Nephron progenitor cell (in vitro differentiated cells): ENCODE results near the gene GLTPD2.
A peak's percentile ranks its signal among the peaks of the same experiment; 100 is the strongest.

Source experiments
- DNase-seq: peaks from one replicate; pipeline ENCODE4 v3.0.0; 2021
- H3K27ac Mint-ChIP-seq: 2 replicates; pipeline ENCODE4 v1.8.0; 2021; ENCODE audit warnings: mild to moderate bottlenecking, moderate library complexity, mixed read lengths
- H3K27me3 Mint-ChIP-seq: 2 replicates; pipeline ENCODE4 v1.8.0; 2021; ENCODE audit warnings: mild to moderate bottlenecking, low read depth, mixed read lengths; ENCODE audit not compliant: poor library complexity
- H3K36me3 Mint-ChIP-seq: 2 replicates; pipeline ENCODE4 v1.8.0; 2021; ENCODE audit warnings: low read depth, mixed read lengths
- H3K4me1 Mint-ChIP-seq: 2 replicates; pipeline ENCODE4 v1.8.0; 2021; ENCODE audit warnings: mixed read lengths
- H3K4me3 Mint-ChIP-seq: 2 replicates; pipeline ENCODE4 v1.8.0; 2021; ENCODE audit warnings: mild to moderate bottlenecking, moderate library complexity, mixed read lengths
- H3K9me3 Mint-ChIP-seq: 2 replicates; pipeline ENCODE4 v1.8.0; 2021; ENCODE audit warnings: mild to moderate bottlenecking, moderate library complexity, mixed read lengths
- TF ChIP-seq, protein P1 (sequence below): fragments of 200-600 bp; sonication (generic); IDR thresholded peaks from 2 replicates; pipeline ENCODE4 v1.5.0; 2021; ENCODE audit warnings: antibody characterized with exemption

Gene GLTPD2

DNA sequence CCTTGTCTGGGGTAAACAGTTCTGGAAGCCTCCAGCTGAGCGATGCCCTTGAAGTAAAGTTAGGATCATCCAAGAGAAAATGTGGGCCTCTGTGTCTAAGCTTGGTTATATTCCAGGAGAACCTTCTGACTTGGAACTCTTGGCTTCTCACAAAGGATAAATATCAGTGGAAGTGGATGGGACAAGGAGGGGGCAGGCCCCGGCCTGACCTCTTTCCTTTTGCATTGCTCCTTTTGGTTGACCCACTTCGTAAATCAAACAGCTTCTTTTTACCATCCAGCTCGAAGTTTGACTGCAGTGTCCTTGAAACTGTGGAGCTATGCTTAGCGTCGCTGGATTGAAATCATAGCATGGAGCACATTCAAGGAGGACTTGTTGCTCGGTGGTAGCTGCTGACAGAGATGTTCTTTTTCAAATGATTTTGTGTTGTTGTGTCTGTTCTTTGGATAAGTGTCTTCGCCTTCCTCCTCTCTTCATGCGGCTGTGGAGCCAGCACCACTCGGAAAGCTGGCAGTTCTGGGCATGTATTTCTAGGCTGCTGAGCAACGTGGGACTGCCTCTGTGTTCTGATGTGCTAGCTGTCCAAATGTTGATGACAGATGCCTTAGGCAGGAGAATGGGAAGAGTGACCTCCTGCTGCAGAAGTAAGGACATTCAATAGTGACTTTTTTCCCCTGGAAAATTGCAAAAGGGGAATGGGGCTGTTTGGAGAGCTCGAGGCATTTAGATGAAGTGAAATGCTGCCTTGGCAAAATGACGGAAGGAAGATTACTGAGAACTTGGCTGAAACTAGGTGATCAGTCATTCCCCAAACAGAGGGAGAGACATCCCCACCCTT, 48.9 kb downstream of the GLTPD2 start:
- peaks cover 10% of the 10 kb centered on the region for H3K36me3 Mint-ChIP-seq
- peak overlapping the region; percentile 74 for H3K27ac Mint-ChIP-seq
- peaks cover 66% of the 10 kb centered on the region for H3K4me1 Mint-ChIP-seq
- TF ChIP-seq, protein P1, sequence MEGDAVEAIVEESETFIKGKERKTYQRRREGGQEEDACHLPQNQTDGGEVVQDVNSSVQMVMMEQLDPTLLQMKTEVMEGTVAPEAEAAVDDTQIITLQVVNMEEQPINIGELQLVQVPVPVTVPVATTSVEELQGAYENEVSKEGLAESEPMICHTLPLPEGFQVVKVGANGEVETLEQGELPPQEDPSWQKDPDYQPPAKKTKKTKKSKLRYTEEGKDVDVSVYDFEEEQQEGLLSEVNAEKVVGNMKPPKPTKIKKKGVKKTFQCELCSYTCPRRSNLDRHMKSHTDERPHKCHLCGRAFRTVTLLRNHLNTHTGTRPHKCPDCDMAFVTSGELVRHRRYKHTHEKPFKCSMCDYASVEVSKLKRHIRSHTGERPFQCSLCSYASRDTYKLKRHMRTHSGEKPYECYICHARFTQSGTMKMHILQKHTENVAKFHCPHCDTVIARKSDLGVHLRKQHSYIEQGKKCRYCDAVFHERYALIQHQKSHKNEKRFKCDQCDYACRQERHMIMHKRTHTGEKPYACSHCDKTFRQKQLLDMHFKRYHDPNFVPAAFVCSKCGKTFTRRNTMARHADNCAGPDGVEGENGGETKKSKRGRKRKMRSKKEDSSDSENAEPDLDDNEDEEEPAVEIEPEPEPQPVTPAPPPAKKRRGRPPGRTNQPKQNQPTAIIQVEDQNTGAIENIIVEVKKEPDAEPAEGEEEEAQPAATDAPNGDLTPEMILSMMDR, result no peak
- DNase-seq, result no peak
- H3K4me3 Mint-ChIP-seq, result peak overlapping the region; percentile 41
- H3K27me3 Mint-ChIP-seq, result no peaks in the 10 kb centered on the region
- no peaks in the 10 kb centered on the region for H3K9me3 Mint-ChIP-seq

- Mint-ChIP-seq H3K4me3 (no peak overlapping the region), H3K36me3 (peaks cover 10% of the 10 kb centered on the region), H3K27ac (peak overlapping the region; percentile 74), H3K27me3 (no peaks in the 10 kb centered on the region), H3K9me3 (no peaks in the 10 kb centered on the region), H3K4me1 (peaks cover 66% of the 10 kb centered on the region)
- TF ChIP-seq, protein P1, result no peak
- DNase-seq, result no peak
Observed at GRCh38 chr17:4838309-4838785, 49.6 kb downstream of the GLTPD2 start.

DNA sequence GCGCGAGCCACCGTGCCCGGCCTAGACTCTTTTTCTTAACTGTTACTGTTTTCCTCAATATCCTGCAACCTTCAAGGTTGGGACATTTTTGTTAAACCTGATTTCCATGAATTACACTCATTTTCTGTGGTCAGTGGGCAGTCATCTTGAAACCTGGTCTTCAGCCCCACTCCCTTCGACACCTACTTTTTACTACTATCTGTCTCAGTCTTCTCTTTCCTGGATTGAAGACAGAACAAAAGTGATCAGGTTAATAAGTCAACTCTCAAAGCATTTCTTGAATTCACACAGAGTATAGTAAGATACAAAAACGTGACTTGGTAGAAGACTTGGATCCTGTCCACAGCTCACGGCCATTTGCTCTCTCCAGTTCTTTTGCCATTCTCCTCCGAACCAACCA, 50.5 kb downstream of the GLTPD2 start:
- no peaks in the 10 kb centered on the region for H3K9me3 Mint-ChIP-seq
- TF ChIP-seq, protein P1, result no peak
- H3K4me3 Mint-ChIP-seq, result no peak overlapping the region
- peak overlapping the region; percentile 39 for H3K27ac Mint-ChIP-seq
- DNase-seq, result no peak
- H3K27me3 Mint-ChIP-seq, result no peaks in the 10 kb centered on the region
- H3K36me3 Mint-ChIP-seq, result peaks cover 10% of the 10 kb centered on the region
- H3K4me1 Mint-ChIP-seq, result peaks cover 60% of the 10 kb centered on the region
